GM19328 (cell line): Measurements from ENCODE around the gene RCBTB2.

Source experiments
- ATAC-seq: cut with Tn5 transposase; IDR thresholded peaks from one replicate; pipeline ENCODE4 v1.9.1; 2021; ENCODE audit warnings: mild to moderate bottlenecking, moderate library complexity; ENCODE audit not compliant: unreplicated experiment

Gene RCBTB2

DNA sequence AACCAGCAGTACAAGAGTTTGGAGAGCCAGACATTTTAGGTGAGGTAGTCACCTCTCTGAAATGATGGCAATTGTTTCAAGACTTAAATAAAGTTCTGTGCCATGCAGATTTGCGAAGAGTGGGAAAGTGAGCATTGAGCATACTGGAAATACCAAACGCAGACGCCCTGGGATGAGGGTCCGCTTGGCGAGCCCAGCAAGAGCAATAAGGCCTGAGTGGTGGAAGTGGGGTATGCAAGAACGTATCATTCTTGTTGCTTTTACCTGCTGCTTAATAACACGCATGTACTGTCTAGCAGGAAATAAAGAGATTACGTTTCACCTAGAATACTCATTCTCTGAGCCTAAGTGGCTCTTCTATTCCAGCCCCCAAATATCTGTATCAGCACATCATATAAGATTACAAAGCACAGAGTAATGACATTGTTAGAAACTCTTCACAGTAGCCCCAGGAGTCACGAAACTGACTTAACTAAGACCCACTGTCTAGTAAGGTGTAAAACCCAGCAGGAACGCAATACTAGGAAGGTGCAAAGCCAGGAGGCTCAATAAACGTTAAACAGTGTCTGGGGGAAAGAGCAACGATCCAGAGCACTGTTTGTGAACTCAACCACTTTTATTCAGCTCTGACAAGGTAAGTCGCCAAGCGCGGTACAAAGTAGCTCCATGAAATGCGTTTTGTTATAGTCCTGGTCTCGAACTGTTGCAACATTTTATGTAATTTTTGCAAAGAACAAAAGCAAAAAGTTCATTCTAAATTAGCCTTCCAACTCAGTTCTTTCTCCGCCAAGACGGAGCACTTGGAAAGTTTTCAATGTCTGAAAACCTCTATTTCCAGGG is 1.2 kb downstream of the RCBTB2 start:
- ATAC-seq, result no peak

DNA sequence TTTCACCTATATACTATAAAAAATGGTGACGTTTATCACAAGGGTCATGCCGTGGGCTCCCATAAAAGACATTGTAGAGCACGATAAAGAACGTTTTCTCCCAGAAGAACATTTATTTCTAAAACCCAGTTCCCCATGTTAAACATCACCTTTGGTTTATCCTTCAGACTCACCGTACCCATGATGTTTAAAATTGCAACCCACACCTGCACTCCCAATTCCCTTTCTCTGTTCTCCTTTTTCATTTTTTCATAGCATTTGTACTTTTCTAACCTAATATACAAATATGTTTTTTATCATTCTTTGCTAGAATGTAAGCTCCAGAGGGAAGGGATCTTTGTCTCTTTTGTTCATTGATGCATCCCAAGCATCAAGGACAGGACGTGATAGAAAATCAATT is 2.0 kb downstream of the RCBTB2 start:
- no peak for ATAC-seq

DNA sequence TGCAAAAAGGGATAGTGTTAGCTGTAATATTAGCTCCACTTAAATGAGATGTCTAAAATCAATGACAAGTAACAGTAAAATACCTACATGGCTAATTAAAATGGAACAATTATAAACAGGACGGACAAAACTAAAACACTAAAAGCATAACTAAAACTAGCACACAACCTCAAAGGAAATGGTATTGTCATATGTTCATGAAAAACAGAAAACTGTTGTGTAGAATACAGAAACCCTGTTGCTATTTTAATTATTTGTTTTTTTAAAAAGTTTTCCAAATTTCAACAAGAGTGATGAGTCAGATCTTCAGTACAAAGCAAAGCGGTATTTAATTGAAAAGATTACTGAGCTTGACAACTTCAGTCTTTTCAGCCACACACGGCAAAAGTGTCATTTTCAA is 4.2 kb downstream of the RCBTB2 start:
- ATAC-seq, result no peak

DNA sequence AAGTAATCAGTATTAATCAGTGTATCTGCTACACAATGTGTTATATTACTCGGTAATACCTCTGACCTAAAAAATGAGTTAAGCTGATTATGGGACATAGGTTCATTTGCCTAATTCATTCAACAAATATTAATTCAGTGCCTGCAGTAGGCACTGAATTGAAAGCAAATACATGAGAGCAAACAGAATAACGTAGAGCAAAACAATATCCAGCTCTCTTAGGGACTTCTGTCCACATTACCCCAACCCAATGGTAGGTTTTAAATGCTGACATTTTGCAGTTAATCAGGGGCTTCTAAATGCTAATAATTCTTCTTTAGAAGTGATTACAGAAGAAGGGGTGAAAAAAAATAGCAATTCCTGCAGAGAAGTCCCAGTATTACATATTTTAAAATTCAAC is 4.9 kb downstream of the RCBTB2 start:
- no peak for ATAC-seq

DNA sequence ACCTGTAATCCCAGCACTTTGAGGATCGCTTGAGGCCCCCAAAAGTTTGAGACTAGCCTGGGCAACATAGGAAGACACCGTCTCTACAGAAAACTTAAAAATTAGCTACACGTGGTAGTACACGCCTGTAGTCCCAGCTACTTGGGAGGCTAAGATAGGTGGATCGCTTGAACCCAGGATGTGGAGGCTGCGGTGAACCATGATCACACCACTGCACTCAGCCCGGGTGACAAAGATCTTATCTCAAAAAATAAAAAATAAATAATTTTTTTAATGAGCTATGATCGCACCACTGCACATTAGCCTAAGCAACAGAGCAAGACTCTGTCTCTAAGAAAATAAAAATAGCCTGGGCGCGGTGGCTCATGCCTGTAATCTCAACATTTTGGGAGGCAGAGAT is 6.6 kb downstream of the RCBTB2 start:
- no peak for ATAC-seq

DNA sequence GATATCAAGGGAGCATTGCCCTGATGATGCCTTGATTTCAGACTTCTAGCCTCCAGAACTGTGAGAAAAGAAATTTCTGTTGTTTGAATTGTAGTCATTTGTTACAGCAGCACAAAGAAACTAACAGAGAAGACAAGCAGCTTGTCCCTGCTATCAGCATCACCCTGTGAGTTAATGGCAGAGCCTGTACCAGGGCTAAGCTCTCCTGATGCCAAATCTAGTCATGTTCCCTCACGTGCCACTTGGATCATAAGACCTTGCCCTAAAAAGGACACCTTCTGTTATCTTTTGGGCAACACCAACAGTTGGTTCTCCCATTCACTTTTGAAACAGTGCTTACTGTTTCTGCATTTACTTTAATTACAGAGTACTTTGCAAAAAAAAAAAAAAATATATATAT is 14.8 kb downstream of the RCBTB2 start:
- no peak for ATAC-seq

DNA sequence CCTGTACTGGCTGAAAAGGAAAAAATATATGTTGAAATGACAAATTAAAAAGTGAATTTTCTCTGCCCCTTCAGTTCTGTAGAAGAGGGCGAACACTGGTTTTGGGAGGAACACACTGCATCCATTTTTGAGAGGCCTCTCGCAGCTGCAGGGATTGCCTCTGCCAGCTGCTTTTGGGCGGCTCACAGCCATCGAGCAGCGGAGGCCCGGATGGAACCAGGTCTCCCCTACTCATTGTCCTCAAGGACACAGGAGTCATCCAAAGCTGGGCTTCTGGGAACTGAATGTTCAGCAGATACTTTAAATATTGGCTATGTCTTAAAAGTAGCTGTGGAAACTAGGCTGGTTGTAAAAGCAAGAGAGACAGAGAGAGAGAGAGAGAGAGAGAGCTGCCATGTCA is 17.1 kb downstream of the RCBTB2 start:
- ATAC-seq, result no peak

DNA sequence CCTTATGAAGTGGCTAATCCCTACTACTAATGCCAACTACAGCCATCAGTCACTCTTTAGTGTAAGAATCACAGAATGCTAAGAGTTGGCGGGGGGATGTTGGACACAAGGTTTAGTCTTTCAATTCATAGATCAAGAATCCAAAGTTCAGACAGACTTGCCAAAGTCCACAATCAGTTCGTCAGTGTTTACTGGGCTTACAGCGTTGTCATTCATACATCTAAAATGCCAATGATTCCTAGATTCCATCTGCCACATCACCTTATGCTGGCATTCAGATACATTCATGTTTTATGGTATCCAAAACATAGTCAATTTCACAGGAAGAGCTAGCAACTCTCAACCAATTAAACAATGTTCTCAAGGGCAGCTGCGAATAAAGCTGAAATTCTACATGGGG is 18.1 kb downstream of the RCBTB2 start:
- ATAC-seq, result no peak

DNA sequence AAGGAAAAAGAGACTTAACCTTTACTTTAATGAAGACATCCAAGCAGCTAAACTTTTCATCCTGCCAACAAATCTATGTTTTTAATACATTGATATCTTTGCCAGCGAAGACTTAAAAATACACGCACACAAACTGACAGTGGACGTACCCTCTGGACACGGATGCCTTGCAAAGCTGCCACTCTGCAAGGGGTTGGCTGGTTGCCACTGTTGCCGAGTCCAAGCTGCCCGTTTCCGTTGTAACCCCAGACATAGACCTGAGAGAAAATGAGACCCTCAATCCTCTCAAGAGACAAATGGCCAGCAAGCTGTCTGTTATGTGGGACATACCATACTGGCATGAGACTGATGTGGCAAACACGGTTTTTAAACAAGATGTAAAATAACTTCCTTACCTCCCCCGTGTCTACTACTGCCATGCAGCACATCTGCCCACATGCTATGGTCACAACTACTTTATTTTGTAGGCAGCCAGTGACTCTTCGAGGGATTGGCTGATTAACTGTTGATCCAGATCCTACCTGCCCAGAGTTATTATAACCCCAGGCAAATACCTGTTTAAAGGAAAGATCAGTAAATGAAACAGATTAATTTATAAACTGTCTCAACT is 21.2 kb downstream of the RCBTB2 start:
- no peak for ATAC-seq

DNA sequence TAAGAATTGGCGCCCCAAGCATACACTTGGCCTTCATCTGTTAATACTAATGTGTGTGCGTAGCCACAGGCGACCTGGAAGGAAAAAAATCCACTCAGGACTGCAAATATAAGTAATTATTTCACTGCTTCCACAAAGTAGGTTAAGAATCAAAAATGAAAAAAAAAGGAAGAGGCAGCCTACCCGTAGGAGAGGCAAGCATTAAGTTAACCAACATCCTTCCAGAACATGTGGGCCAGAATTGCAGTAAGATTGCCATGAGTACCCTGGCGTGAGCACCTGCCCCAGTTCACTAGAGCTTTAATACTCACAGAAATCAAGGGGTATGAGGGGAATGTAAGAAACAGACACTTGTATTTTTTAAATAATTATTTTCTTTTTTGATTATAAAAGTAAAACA is 22.2 kb downstream of the RCBTB2 start:
- ATAC-seq, result no peak

DNA sequence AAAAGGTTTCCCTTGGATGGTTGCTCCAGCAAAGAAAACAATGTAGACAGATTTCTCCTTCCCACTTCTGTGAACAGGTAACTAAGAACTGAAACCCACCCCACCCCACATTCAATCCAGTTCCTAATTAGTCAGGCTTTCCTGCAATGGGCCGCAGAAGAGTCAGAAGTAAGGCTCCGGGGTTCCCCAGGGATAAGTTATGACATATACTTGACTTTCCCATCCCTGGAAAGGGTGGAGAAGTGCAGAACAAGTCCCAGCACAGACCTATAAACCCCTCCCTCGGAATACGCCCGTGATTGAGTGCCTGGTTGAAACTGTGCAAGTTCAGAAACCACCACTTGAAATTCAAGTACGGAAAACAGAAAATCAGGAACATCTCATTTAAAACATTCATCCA is 24.9 kb downstream of the RCBTB2 start:
- no peak for ATAC-seq

DNA sequence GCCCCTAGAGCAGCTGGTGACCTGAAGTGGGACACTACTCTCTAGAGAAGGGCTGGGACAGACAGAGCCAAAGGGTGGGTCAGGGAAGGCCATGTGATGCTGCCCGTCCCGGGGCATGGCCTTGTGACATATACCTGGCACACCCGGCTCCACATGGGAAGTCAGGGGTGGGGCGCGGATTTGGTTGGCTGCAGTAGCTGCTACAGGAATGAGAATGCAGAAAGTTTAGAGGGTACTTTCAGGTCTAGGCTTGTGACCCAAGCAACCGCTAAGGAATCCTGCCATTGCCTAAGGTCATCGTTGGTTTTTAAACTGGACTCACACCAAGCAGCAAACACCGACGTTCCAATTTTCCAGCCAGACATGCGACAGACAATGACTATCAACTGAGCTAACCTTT is 25.9 kb downstream of the RCBTB2 start:
- ATAC-seq, result no peak

DNA sequence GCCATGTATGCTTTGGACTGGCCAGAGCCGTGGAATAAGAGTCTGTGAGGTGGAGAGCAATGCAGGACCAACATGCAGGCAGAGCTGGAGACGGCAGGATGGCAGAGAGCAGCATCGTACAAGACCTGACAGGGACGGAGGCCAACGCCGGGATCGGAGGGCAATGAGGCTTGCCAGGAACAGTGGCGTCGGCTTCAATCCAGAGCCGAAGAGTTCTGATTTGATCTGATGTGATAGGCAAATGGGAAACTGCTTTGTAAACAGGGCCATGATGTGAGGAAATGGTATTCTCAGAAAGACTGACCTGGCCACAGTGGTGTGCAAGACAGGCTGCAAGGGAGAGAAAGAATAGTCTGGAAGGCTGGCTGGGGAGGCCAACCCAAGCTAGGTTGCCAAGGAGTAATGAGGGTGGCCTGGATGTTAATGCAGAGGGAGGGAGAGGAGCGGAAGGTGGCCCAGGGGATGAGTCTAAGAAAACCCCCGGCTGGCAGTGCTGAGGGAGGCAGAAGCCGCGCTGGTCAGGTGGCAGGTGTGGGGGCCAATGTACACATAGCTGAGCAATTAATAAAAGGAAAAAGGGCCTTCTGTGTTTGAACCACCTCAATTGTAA is 26.7 kb downstream of the RCBTB2 start:
- no peak for ATAC-seq

DNA sequence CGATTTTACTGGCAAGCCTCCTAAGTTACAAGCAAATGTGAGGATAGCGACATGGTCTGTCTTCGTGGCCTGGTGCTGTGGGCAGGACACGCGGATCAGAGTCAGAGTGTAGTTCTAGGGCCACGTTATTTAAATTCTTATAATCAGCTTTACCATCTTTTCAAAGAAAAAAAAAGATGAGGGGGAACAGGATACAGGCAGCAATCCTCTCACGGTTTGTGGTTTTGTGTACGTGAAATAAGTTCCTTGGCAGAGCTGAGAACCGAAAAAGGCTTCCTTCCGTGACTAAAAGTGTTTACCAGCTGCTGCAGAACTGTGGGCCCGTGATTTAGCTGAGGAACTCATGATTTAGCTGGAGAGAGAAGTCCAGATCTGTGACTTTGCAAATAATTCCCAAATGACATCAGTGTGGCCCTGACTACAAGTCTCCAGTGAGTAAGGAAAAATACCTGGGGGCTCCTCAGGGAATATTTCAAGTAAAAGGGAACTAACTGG is 27.2 kb downstream of the RCBTB2 start:
- peak; percentile 76 for ATAC-seq

DNA sequence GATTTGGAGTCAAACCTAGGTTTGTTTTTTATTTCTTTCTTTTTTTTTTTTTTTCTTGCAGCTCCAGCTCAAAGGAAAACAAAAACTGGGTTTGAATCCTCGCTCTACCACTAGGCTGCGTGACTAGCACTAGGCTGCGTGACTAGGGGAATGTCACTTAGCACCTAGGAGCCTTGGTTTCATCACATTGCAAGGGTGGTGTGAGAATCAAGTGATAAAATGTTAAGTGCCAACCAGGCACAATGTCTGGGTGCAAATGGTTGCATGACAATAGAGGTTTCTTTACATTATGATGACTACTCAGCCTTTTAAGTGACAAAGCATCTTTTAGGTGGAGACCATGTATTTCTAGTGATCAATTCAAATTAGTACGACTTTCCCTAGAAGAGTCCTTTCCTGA is 27.9 kb downstream of the RCBTB2 start:
- ATAC-seq, result no peak

DNA sequence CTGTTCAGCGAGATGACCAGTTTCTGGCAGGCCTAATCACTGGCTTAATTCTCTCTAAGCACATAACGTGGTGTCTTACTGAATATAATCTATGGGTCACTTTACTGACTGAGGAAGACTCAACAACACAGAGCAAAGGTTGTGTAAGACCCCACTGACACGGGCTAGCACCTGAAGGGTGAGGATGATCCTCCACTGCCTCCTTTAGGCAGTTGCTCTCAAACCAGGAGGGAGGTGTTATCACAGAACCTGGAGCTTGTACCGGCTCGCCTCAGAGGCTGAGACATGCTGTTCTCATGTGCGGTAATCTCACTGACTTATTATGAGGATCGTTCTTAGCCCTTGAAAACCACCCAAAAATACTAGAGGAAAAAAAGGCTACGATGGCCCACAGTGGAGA is 28.3 kb downstream of the RCBTB2 start:
- no peak for ATAC-seq

DNA sequence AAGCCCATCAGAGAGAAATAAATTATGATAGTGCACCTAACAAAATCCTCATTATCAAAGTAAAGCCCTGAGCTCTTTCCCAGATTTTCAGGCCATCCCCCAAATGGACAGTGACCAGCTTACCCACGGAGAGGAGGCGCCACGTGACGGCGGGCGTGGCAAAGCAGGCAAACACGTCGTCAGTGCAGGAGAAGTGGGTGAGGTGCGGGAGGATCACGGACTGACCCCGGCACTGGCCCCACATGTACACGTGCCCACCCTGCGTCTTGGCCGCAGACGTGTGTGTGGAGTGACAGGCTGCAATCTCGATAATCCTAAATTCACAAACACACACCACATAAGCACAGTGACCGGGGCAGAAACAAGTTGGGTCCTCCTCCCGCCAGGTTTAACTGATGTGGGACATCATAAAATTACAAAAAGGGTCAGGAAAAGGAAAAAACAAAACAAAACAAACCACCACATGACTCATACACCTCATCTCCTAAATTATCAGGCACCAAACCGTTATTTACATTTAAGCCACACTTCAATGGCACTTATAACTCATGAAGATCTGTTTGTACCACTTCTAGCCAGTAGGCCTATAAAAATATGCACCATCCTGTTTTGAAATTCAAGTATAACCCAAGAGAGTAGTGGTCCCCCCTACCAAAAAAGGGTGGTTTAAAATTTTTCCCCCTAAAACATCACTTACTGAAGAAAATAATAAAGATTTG is 30.1 kb downstream of the RCBTB2 start:
- ATAC-seq, result no peak

DNA sequence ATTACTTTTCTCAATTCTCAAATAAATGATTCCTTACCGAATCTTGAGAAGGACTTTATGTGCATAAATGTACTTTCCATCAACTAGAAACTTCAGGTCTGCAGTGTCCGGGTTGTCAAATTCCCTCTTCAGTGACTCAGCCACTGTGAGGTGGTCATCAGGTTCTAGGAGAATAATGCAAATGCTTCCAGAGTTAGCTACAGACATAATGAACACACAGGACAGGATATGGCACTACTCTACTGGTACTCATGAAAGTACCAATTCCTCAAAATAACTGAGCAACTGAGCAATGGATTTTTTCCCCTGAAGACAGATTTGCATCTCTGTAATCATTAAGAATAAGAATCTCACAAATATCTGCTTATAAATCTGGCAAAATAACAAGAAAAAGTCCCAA is 31.2 kb downstream of the RCBTB2 start:
- ATAC-seq, result no peak

DNA sequence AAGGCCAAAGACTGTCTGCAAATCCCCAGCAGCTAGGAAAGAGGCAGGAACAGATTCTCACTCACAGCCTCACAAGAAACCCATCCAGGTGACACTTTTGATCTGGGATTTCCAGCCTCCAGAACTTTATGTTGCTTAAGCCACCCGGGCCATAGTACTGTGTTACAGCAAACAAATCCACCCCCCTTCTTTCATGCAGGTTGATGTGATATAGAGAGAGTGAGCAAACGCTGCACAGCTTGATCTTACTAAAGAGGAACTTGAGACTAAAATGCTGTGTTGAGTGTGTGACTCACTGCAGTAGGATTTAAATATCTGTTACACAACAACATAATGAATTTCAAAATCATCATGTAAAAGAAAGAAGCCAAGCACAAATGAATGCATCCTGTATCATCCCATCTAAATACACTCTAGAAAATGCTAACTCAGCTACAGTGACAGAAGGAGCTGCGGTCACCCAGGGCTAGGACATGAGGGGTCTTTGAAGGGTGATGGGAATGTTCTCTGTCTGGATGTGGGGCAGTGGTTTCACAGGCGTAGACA is 32.2 kb downstream of the RCBTB2 start:
- ATAC-seq, result peak; percentile 45

DNA sequence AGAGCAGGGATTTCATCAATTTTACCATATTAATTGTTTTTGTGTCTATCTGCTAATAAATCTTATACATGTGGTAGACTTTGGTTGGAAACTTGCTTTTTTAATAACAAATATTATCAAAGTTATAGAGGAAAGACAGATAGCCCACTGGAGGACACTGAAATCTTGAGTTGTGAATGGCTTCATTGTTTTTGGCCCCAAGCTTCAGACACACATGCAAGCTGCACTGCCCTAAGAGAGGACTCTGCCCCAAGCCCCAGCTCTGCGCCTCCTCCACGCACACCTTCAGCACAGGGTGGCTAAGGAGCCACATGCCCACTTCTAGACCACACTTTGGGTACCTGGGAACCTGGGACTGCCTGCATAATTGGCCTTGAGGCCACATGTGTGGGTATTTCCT is 35.2 kb downstream of the RCBTB2 start:
- no peak for ATAC-seq
